Neural cell (in vitro differentiated cells): Measurements from ENCODE around the gene CCDC127. TPM values are rescaled to one million over a fixed set of nuclear protein-coding genes. Genes with fewer than 3 reads are reported as not detected.
"Not testable (repeated sequence)": the region's sequence is repeated elsewhere in the genome, so short reads cannot be mapped to it uniquely, and the experiment has no call there.

Experiments
- H2AFZ ChIP-seq: fragments of 200-600, 300-800 bp; sonication (generic), shearing (Covaris generic); 2 replicates; pipeline ENCODE4 v1.6.0; 2014; ENCODE audit warnings: low read depth, mild to moderate bottlenecking, antibody characterized with exemption, low read length, moderate library complexity
- H3F3A ChIP-seq: fragments of 200-600 bp; shearing (Covaris generic); 2 replicates; pipeline ENCODE4 v1.6.1; 2016; ENCODE audit warnings: mild to moderate bottlenecking, moderate library complexity, mixed read lengths, antibody characterized with exemption, low read length; ENCODE audit not compliant: insufficient read depth, poor library complexity, severe bottlenecking
- H3K27ac ChIP-seq: fragments of 200-600, 300-800 bp; sonication (generic), shearing (Covaris generic); 2 replicates; pipeline ENCODE4 v1.5.1; 2014; ENCODE audit warnings: mild to moderate bottlenecking, low read length, moderate library complexity
- H3K27me3 ChIP-seq: fragments of 300-800, 200-600 bp; sonication (generic), shearing (Covaris generic); 2 replicates; pipeline ENCODE4 v1.6.0; 2014; ENCODE audit warnings: mild to moderate bottlenecking, low read depth, low read length, moderate library complexity; ENCODE audit not compliant: insufficient read depth
- H3K36me3 ChIP-seq: fragments of 300-800, 200-600 bp; sonication (generic), shearing (Covaris generic); 2 replicates; pipeline ENCODE4 v1.5.1; 2014; ENCODE audit warnings: mild to moderate bottlenecking, antibody characterized with exemption, low read length, moderate library complexity; ENCODE audit not compliant: insufficient read depth
- H3K4me2 ChIP-seq: fragments of 300-800, 200-600 bp; sonication (generic), shearing (Covaris generic); 2 replicates; pipeline ENCODE4 v1.6.0; 2014; ENCODE audit warnings: mild to moderate bottlenecking, low read length
- H3K4me3 ChIP-seq: fragments of 300-800, 200-600 bp; sonication (generic), shearing (Covaris generic); 2 replicates; pipeline ENCODE4 v1.5.1; 2014; ENCODE audit warnings: mild to moderate bottlenecking, low read length, moderate library complexity
- H3K79me2 ChIP-seq: fragments of 200-600 bp; shearing (Covaris generic); replicated peaks from 2 replicates; pipeline ENCODE4 v1.6.0; 2014; ENCODE audit warnings: mild to moderate bottlenecking, low read length, moderate library complexity; ENCODE audit not compliant: insufficient read depth
- H3K9ac ChIP-seq: fragments of 300-800, 200-600 bp; sonication (generic), shearing (Covaris generic); 2 replicates; pipeline ENCODE4 v1.6.1; 2016; ENCODE audit warnings: mild to moderate bottlenecking, low read length, mixed read lengths
- H3K9me2 ChIP-seq: fragments of 200-600 bp; shearing (Covaris generic); 2 replicates; pipeline ENCODE4 v1.6.1; 2016; ENCODE audit warnings: mild to moderate bottlenecking, low read length, mixed read lengths; ENCODE audit not compliant: insufficient read depth
- H3K9me3 ChIP-seq: fragments of 200-600, 300-800 bp; sonication (generic), shearing (Covaris generic); 2 replicates; pipeline ENCODE4 v1.6.1; 2016; ENCODE audit warnings: mild to moderate bottlenecking, mixed run types, low read length, moderate library complexity, mixed read lengths
- H4K20me1 ChIP-seq: fragments of 200-600 bp; shearing (Covaris generic); 2 replicates; pipeline ENCODE4 v1.6.1; 2016; ENCODE audit warnings: mild to moderate bottlenecking, mixed run types; ENCODE audit not compliant: insufficient read depth
- polyA plus RNA-seq: library from polyadenylated mRNA; depleted of rRNA; stranded (reverse); fragments of >200 nt; gene quantifications from 2 replicates; pipeline ENCODE4 v1.2.3, GENCODE V29; 2014

CCDC127 gene
- polyA plus RNA-seq, 1 donor from 2014 or later: 5.4 TPM

GRCh38 chr5:245717-246116 lies 27.8 kb upstream of the CCDC127 start:
- H3K79me2 ChIP-seq, H4K20me1 ChIP-seq, H3K4me3 ChIP-seq, H3F3A ChIP-seq, H3K36me3 ChIP-seq, H3K9me2 ChIP-seq, H3K27ac ChIP-seq, H3K4me2 ChIP-seq, H3K9me3 ChIP-seq, H2AFZ ChIP-seq, H3K27me3 ChIP-seq, H3K9ac ChIP-seq: not testable (repeated sequence)

- not testable (repeated sequence) for H3K4me3 ChIP-seq, H3K27ac ChIP-seq, H4K20me1 ChIP-seq, H3K27me3 ChIP-seq, H3K9me3 ChIP-seq, H3F3A ChIP-seq, H2AFZ ChIP-seq, H3K79me2 ChIP-seq, H3K4me2 ChIP-seq, H3K9ac ChIP-seq, H3K9me2 ChIP-seq, H3K36me3 ChIP-seq
Measured at GRCh38 chr5:243683-244367, 25.9 kb upstream of the CCDC127 start.

- not testable (repeated sequence) for H2AFZ ChIP-seq, H4K20me1 ChIP-seq, H3K36me3 ChIP-seq, H3K27me3 ChIP-seq, H3K4me3 ChIP-seq, H3F3A ChIP-seq, H3K4me2 ChIP-seq, H3K79me2 ChIP-seq, H3K9me2 ChIP-seq, H3K9ac ChIP-seq, H3K9me3 ChIP-seq, H3K27ac ChIP-seq
Measured at GRCh38 chr5:241045-241669, 23.2 kb upstream of the CCDC127 start.

DNA sequence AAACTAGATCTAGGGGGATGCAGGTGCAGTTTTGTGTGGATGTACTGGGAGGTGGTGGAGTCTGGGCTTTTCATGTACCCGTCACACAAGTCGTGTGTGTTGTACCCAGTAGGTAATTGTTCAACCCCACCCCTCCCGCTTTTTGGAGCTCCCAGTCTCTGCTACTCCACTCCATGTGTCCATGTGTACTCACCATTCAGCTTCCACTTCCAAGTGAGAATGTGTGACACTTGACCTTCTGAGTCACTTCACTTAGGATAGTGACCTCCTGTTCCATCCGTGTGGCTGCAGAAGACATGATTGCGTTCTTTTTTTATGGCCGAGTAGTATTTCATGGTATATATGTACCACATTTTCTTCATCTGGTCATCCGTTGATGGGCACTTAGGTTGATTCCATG lies 22.6 kb upstream of the CCDC127 start:
- H3K79me2 ChIP-seq, H3K27ac ChIP-seq, H3K27me3 ChIP-seq, H3K4me3 ChIP-seq, H3K4me2 ChIP-seq, H3K9me2 ChIP-seq, H3K36me3 ChIP-seq, H4K20me1 ChIP-seq, H3K9me3 ChIP-seq, H2AFZ ChIP-seq, H3K9ac ChIP-seq, H3F3A ChIP-seq: not testable (repeated sequence)

GRCh38 chr5:237931-238330 lies 20.0 kb upstream of the CCDC127 start:
- not testable (repeated sequence) for H3K36me3 ChIP-seq, H3K27ac ChIP-seq

GRCh38 chr5:235527-235926 lies 17.6 kb upstream of the CCDC127 start:
- H4K20me1 ChIP-seq, H3K27ac ChIP-seq, H3K36me3 ChIP-seq, H3K9ac ChIP-seq, H3K9me3 ChIP-seq, H3K9me2 ChIP-seq, H3K4me3 ChIP-seq, H3K79me2 ChIP-seq, H2AFZ ChIP-seq, H3K4me2 ChIP-seq, H3K27me3 ChIP-seq, H3F3A ChIP-seq: not testable (repeated sequence)

More at GRCh38 chr5:237931-238330, 20.0 kb upstream of the CCDC127 start:
- H3F3A ChIP-seq, H3K9me2 ChIP-seq, H3K4me2 ChIP-seq, H3K4me3 ChIP-seq, H3K9me3 ChIP-seq, H2AFZ ChIP-seq, H3K27me3 ChIP-seq, H3K79me2 ChIP-seq, H3K9ac ChIP-seq, H4K20me1 ChIP-seq: not testable (repeated sequence)
